ENCODE results near the gene MICU1.
A peak's percentile ranks its signal among the peaks of the same experiment; 100 is the strongest.

Gene MICU1

GRCh38 chr10:72342911-72343310 is 283.0 kb downstream of the MICU1 start:
- no peak for TF ChIP-seq CSDC2 (CRISPR knock-in tag; IDR thresholded peaks at IDR 0.05)
- no peak for TF ChIP-seq ESRRG (CRISPR knock-in tag; IDR thresholded peaks at IDR 0.05)
- TF ChIP-seq BACH2 (CRISPR knock-in tag; IDR thresholded peaks at IDR 0.05; ENCODE audit: borderline replicate concordance), result no peak
- TF ChIP-seq ZFP3 (CRISPR knock-in tag; IDR thresholded peaks at IDR 0.05), result no peak
- no peak for TF ChIP-seq ZFP30 (CRISPR knock-in tag; IDR thresholded peaks at IDR 0.05)
- TF ChIP-seq CSRNP3 (CRISPR knock-in tag; IDR thresholded peaks at IDR 0.05), result no peak
- TF ChIP-seq PATZ1 (CRISPR knock-in tag; IDR thresholded peaks at IDR 0.05; ENCODE audit: borderline replicate concordance), result no peak
- TF ChIP-seq TSHZ2 (CRISPR knock-in tag; IDR thresholded peaks at IDR 0.05), result no peak
- TF ChIP-seq CREB5 (CRISPR knock-in tag; IDR thresholded peaks at IDR 0.05; ENCODE audit: low read depth), result no peak
- TF ChIP-seq TOX (CRISPR knock-in tag; IDR thresholded peaks at IDR 0.05; ENCODE audit: borderline replicate concordance), result no peak
- no peak for TF ChIP-seq TCF4 (CRISPR knock-in tag; IDR thresholded peaks at IDR 0.05; ENCODE audit: borderline replicate concordance)
- TF ChIP-seq ZNF565 (CRISPR knock-in tag; conservative IDR thresholded peaks at IDR 0.05; ENCODE audit: low read depth), result no peak
- TF ChIP-seq ZC3H10 (CRISPR knock-in tag; IDR thresholded peaks at IDR 0.05), result no peak
- no peak for TF ChIP-seq SNAI2 (CRISPR knock-in tag; IDR thresholded peaks at IDR 0.05)
- TF ChIP-seq GLIS3 (CRISPR knock-in tag; IDR thresholded peaks at IDR 0.05), result no peak
- no peak for TF ChIP-seq RARB (CRISPR knock-in tag; IDR thresholded peaks at IDR 0.05)
- no peak for TF ChIP-seq POU6F1 (CRISPR knock-in tag; IDR thresholded peaks at IDR 0.05; ENCODE audit: borderline replicate concordance, low read depth)
- no peak for ATAC-seq

- ATAC-seq, result peak; percentile 77
- no peak for TF ChIP-seq SNAI2 (CRISPR knock-in tag; IDR thresholded peaks at IDR 0.05)
- TF ChIP-seq ZC3H10 (CRISPR knock-in tag; IDR thresholded peaks at IDR 0.05), result no peak
- TF ChIP-seq ZNF8 (CRISPR knock-in tag; IDR thresholded peaks at IDR 0.05), result no peak
- TF ChIP-seq TCF4 (CRISPR knock-in tag; IDR thresholded peaks at IDR 0.05; ENCODE audit: borderline replicate concordance), result no peak
- no peak for TF ChIP-seq PPARA (CRISPR knock-in tag; IDR thresholded peaks at IDR 0.05; ENCODE audit: borderline replicate concordance)
- TF ChIP-seq ARNTL (CRISPR knock-in tag; IDR thresholded peaks at IDR 0.05; ENCODE audit: borderline replicate concordance, low read depth), result no peak
- no peak for TF ChIP-seq CSDC2 (CRISPR knock-in tag; IDR thresholded peaks at IDR 0.05)
- no peak for TF ChIP-seq ZNF565 (CRISPR knock-in tag; conservative IDR thresholded peaks at IDR 0.05; ENCODE audit: low read depth)
- no peak for TF ChIP-seq ISL1 (CRISPR knock-in tag; IDR thresholded peaks at IDR 0.05)
- TF ChIP-seq ZFP3 (CRISPR knock-in tag; IDR thresholded peaks at IDR 0.05), result no peak
- no peak for TF ChIP-seq ESRRG (CRISPR knock-in tag; IDR thresholded peaks at IDR 0.05)
- TF ChIP-seq OSR1 (CRISPR knock-in tag; IDR thresholded peaks at IDR 0.05), result no peak
- TF ChIP-seq CSRNP3 (CRISPR knock-in tag; IDR thresholded peaks at IDR 0.05), result no peak
- no peak for TF ChIP-seq PATZ1 (CRISPR knock-in tag; IDR thresholded peaks at IDR 0.05; ENCODE audit: borderline replicate concordance)
- TF ChIP-seq ZNF70 (CRISPR knock-in tag; IDR thresholded peaks at IDR 0.05), result no peak
- TF ChIP-seq ZFP30 (CRISPR knock-in tag; IDR thresholded peaks at IDR 0.05), result no peak
- TF ChIP-seq TOX (CRISPR knock-in tag; IDR thresholded peaks at IDR 0.05; ENCODE audit: borderline replicate concordance), result no peak
These were observed 285.2 kb downstream of the MICU1 start for GRCh38 chr10:72340510-72341261.
